ENCODE results near the gene RNASE2. TPM values are rescaled to one million over a fixed set of nuclear protein-coding genes. Genes with fewer than 3 reads are reported as not detected.
"Not testable (repeated sequence)": the region's sequence is repeated elsewhere in the genome, so short reads cannot be mapped to it uniquely, and the experiment has no call there.

The RNASE2 gene
- total RNA-seq, 1 experiment from 2014 or later = not detected

- DNase-seq (ENCODE audit: low read depth) = no peak
Measured at GRCh38 chr14:20982646-20983369, 27.5 kb downstream of the RNASE2 start.

GRCh38 chr14:20985650-20986049 is 30.4 kb downstream of the RNASE2 start:
- not testable (repeated sequence) for DNase-seq (ENCODE audit: low read depth)

GRCh38 chr14:20986811-20987210 is 31.5 kb downstream of the RNASE2 start:
- DNase-seq (ENCODE audit: low read depth) = peak; percentile 92

GRCh38 chr14:20988717-20989470 is 33.6 kb downstream of the RNASE2 start:
- DNase-seq (ENCODE audit: low read depth) = peak; percentile 2

DNA sequence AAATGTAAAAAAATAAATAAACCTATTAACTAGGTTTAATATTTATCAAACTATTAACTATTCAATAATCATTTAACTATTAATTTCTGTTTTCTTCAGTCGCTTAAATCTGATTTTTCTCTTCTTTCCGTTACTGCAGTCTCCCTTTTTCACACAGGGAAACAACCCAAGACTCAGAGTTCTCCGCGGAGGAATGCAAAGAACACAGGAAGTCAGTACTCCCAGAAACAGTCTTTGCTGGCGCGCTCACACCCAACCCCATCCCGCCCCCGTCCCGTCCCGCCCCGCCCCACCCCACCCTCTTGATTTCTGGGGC is 34.1 kb downstream of the RNASE2 start:
- DNase-seq (ENCODE audit: low read depth) = no peak

- DNase-seq (ENCODE audit: low read depth) = peak; percentile 97
Measured at GRCh38 chr14:20989787-20990600, 34.7 kb downstream of the RNASE2 start, which contains the start of gene METTL17. Gene METTL17, plus strand, starts transcription at chr14:20989980. Its CDS starts 23 bp downstream, at chr14:20990003.

GRCh38 chr14:20996521-20996920 is 41.2 kb downstream of the RNASE2 start:
- DNase-seq (ENCODE audit: low read depth) = no peak

DNA sequence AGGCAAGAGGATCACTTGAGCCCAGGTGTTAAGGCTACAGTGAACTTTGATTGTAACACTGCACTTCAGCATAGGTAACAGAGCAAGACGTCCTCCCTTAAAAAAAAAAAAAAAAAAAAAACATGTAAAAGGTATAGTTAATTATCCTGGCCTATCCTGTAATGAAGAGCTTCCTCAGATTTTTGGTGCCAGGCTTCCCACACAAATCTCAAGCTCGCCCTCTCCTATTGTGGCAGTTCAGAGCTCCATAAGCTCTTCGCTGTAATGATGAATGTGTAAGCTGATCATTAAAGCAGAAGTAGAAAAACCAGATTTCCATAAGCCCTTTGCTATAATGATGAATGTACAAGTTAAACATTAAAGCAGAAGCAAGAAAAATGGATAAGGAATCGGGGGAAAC is 41.8 kb downstream of the RNASE2 start:
- DNase-seq (ENCODE audit: low read depth) = no peak

DNA sequence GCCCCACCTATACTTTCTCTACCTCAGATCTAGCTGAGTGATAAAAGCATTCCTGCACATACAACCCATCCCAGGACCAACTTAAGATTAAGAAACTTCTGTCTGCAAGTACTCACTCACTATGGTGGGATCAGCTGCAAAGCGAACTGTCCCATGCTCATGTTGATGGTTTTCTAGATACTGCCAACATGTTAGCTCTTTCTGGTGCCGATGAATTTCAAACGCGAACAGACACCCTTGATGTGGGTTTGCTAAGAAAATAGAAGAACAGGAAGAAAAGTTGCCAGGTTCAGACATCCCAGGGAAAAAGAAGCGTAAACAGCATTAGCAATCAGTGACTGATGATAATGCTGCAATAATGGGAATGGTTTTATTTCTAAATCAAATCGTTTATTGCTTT is 42.3 kb downstream of the RNASE2 start:
- DNase-seq (ENCODE audit: low read depth) = no peak

GRCh38 chr14:20998139-20998538 is 42.9 kb downstream of the RNASE2 start:
- DNase-seq (ENCODE audit: low read depth) = no peak

GRCh38 chr14:20998674-20999366 is 43.5 kb downstream of the RNASE2 start, which contains the start of gene SLC39A2:
Gene SLC39A2, plus strand, starts transcription at chr14:20999293. Its CDS starts 154 bp downstream, at chr14:20999447.
- peak; percentile 78 for DNase-seq (ENCODE audit: low read depth)

- no peak for DNase-seq (ENCODE audit: low read depth)
Measured at GRCh38 chr14:20999591-20999990, 44.3 kb downstream of the RNASE2 start.

DNA sequence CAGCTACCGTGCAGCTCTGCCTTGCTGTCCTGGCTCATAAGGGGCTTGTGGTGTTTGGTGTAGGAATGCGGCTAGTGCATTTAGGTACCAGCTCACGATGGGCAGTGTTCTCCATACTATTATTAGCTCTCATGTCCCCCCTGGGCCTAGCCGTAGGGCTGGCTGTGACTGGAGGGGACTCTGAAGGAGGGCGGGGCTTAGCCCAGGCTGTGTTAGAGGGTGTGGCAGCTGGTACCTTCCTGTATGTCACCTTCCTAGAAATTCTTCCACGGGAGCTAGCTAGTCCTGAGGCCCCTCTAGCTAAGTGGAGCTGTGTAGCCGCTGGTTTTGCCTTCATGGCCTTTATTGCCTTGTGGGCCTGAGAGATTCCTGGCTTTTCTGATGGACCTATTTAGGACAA is 45.9 kb downstream of the RNASE2 start:
- DNase-seq (ENCODE audit: low read depth) = no peak

DNA sequence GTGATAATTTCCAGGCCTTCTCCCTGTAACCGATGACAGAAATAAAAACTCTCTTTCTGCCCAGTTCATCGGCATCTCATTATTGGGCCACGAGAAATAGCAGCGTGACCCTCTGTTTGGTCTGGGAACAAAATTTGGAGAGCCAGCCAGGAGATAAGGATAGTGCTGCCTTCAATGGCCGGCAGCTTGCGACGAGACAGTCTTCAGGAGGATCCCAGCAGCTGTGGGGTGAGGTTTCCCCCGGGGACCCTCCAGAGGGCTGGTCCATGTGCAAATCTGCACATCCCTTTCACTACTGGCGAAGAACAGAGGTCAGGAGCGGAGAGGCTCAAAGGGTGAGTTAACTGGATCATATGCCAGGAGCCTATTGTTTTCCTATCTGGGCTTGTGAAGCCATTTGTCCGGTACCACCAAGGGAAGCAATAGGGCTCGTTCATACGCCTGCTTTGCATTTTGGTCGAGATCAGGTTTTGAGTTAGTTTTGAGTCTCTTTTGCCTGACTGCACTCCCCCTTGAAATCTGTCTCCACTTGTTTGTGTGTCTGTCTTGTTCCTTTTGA is 48.6 kb downstream of the RNASE2 start:
- DNase-seq (ENCODE audit: low read depth) = no peak

Other genes with a start within 250 kb of the RNASE2 start
- gene EDDM3A, start 209.6 kb upstream of the RNASE2 start, total RNA-seq (2014; rRNA removed; shearing (Covaris generic)) = not detected in 2 replicates
- gene EDDM3B, start 187.1 kb upstream of the RNASE2 start, total RNA-seq (2014; rRNA removed; shearing (Covaris generic)) = not detected in 2 replicates
- gene RNASE6, start 174.2 kb upstream of the RNASE2 start, total RNA-seq (2014; rRNA removed; shearing (Covaris generic)) = not detected in 2 replicates
- 1.1 and 2.2 TPM in 2 replicates for gene RNASE1, start 152.6 kb upstream of the RNASE2 start, total RNA-seq (2014; rRNA removed; shearing (Covaris generic))
- not detected in 2 replicates for gene RNASE3, start 64.1 kb upstream of the RNASE2 start, total RNA-seq (2014; rRNA removed; shearing (Covaris generic))
- 52.9 and 72.0 TPM in 2 replicates for gene METTL17, start 34.5 kb downstream of the RNASE2 start, total RNA-seq (2014; rRNA removed; shearing (Covaris generic))
- 0.12 TPM in 1 of 2 replicates, not detected in the other for gene SLC39A2, start 43.8 kb downstream of the RNASE2 start, total RNA-seq (2014; rRNA removed; shearing (Covaris generic))
- gene NDRG2, start 69.6 kb downstream of the RNASE2 start, total RNA-seq (2014; rRNA removed; shearing (Covaris generic)) = 0.96 and 2.1 TPM in 2 replicates
- gene TPPP2, start 74.7 kb downstream of the RNASE2 start, total RNA-seq (2014; rRNA removed; shearing (Covaris generic)) = not detected in 2 replicates
- not detected in 2 replicates for gene RNASE13, start 79.3 kb downstream of the RNASE2 start, total RNA-seq (2014; rRNA removed; shearing (Covaris generic))
- gene RNASE7, start 86.9 kb downstream of the RNASE2 start, total RNA-seq (2014; rRNA removed; shearing (Covaris generic)) = not detected in 2 replicates
- gene RNASE8, start 102.3 kb downstream of the RNASE2 start, total RNA-seq (2014; rRNA removed; shearing (Covaris generic)) = not detected in 2 replicates
- gene ARHGEF40, start 114.8 kb downstream of the RNASE2 start, total RNA-seq (2014; rRNA removed; shearing (Covaris generic)) = 26.0 and 38.4 TPM in 2 replicates
- gene ZNF219, start 143.2 kb downstream of the RNASE2 start, total RNA-seq (2014; rRNA removed; shearing (Covaris generic)) = 2.9 and 4.2 TPM in 2 replicates
- not detected in 2 replicates for gene TMEM253, start 145.6 kb downstream of the RNASE2 start, total RNA-seq (2014; rRNA removed; shearing (Covaris generic))
- gene OR5AU1, start 200.6 kb downstream of the RNASE2 start, total RNA-seq (2014; rRNA removed; shearing (Covaris generic)) = not detected in 2 replicates

Data from RPMI7951 (cell line).